Activated T-helper 1 cell treated with anti-CD3 and anti-CD28 coated beads, Interleukin-2, amount 50 U/mL, for 16 hours (primary cell): ENCODE data around the gene CSF3R.
"Not testable (repeated sequence)": the region's sequence is repeated elsewhere in the genome, so short reads cannot be mapped to it uniquely, and the experiment has no call there.

ENCODE experiments used
- DNase-seq, 2 donors: peaks; one replicate each; pipeline ENCODE4 v3.0.0-alpha.2; 2020; ENCODE audit warnings: low read depth in 1 of 2, low spot score in 1 of 2

CSF3R gene

GRCh38 chr1:36484099-36484498 is 1.4 kb upstream of the CSF3R start:
- no peak for DNase-seq

GRCh38 chr1:36481771-36482723 is 666 bp downstream of the CSF3R start:
- DNase-seq = no peak

GRCh38 chr1:36481091-36481490 is 1.6 kb downstream of the CSF3R start:
- DNase-seq = no peak

GRCh38 chr1:36480161-36480560 is 2.6 kb downstream of the CSF3R start:
- no peak for DNase-seq

GRCh38 chr1:36479505-36480051 is 3.1 kb downstream of the CSF3R start:
- DNase-seq = no peak

GRCh38 chr1:36477615-36478014 is 5.1 kb downstream of the CSF3R start:
- DNase-seq = not testable (repeated sequence)

- no peak for DNase-seq
Observed at GRCh38 chr1:36476945-36477344, 5.8 kb downstream of the CSF3R start.

- no peak for DNase-seq
Observed at GRCh38 chr1:36475910-36476604, 6.7 kb downstream of the CSF3R start.

GRCh38 chr1:36475341-36475740 is 7.4 kb downstream of the CSF3R start:
- DNase-seq = no peak

GRCh38 chr1:36472656-36473055 is 10.1 kb downstream of the CSF3R start:
- DNase-seq = no peak

GRCh38 chr1:36471830-36472641 is 10.7 kb downstream of the CSF3R start:
- DNase-seq = no peak

GRCh38 chr1:36469163-36469562 is 13.6 kb downstream of the CSF3R start:
- no peak for DNase-seq

- DNase-seq = no peak
Observed at GRCh38 chr1:36467700-36468455, 14.8 kb downstream of the CSF3R start.

- no peak for DNase-seq
Observed at GRCh38 chr1:36467027-36467410, 15.7 kb downstream of the CSF3R start.

GRCh38 chr1:36466370-36467026 is 16.2 kb downstream of the CSF3R start:
- DNase-seq = no peak

- no peak for DNase-seq
Observed at GRCh38 chr1:36465731-36466369, 16.9 kb downstream of the CSF3R start.

- DNase-seq = no peak
Observed at GRCh38 chr1:36464605-36465393, 17.9 kb downstream of the CSF3R start.

GRCh38 chr1:36463803-36464604 is 18.7 kb downstream of the CSF3R start, which contains the start of gene MRPS15:
Gene MRPS15, minus strand, starts transcription at chr1:36464384. Its CDS starts 109 bp downstream, at chr1:36464275.
- DNase-seq = peak; percentile 86
